ENCODE results near the gene PGAM5.

The PGAM5 gene

DNA sequence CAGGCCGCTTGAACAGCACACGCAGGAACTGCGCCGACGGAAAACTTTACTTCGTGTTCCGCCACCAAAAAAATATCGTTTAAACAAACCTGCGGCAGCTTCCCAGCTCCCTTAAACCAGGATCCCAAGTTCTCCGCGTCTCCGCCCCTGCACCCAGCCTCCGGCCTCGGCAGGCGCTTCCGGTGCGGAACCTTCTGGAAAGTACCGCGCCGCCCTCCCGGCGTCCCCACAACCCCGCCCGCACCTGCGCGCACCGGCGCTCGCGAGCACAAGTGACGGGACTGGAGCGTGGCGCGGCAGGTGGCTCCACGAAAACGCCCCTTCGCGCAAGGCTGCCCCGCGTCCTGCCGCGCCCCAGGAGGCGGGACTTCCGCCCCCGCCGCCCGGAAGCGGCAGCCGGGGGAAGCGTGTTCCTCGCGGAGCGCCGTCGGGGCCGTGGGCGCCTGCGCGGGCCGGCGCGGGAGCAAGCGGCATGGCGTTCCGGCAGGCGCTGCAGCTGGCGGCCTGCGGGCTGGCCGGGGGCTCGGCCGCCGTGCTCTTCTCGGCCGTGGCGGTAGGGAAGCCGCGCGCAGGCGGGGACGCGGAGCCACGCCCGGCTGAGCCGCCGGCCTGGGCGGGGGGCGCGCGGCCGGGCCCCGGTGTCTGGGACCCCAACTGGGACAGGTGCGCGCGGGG lies at the start of gene PGAM5:
TSS of gene PGAM5 (plus strand) at position 438 of the 675 bp plus-strand sequence. CDS start at position 473, 35 bp downstream.
- peak within 1 kb of the TSS; percentile 65 for H3K4me3 ChIP-seq (ENCODE audit: low read depth, low read length)
- peak; percentile 35 for DNase-seq (ENCODE audit: low read depth)

DNA sequence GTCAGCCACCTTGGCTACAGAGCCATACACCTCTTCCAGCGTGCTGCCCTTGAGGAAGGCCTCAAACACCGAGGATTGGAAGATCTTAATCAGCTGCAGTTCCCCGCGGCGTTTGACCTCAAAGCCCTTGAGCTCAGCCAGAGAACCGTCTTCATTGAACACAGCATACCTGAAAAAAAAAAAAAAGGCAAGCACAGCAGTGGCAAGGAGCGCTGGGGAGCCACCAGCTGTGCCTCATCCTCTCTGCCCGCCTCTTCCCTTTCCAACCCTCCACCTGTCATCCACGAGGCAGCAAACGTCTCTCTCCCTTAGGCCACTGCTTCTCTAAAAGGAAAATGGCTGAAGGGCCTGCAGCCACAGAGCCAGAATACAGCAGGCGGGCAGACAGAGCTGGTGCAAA lies 49.6 kb upstream of the PGAM5 start:
- H3K4me3 ChIP-seq (ENCODE audit: low read depth, low read length), result no peak overlapping the region
- no peak for DNase-seq (ENCODE audit: low read depth)

DNA sequence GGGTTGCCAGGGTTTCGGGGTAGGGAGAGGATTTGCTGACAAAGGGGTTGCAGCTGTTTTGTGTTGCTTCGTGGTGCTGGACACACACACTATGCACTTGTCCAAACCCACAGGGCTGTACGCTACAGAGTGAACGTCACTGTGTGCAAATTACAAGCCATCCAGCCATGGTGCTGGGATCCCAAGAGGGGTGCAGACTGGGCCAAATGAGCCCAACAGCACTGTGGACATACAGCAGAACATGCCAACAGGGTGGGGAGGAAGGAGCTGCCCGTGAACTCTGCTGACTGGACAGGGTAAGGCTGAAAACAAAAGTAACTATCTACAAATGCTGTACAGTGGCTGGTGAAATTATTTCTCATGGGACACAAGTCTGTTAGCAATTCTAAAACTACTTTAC lies 48.7 kb upstream of the PGAM5 start:
- no peak overlapping the region for H3K4me3 ChIP-seq (ENCODE audit: low read depth, low read length)
- no peak for DNase-seq (ENCODE audit: low read depth)

DNA sequence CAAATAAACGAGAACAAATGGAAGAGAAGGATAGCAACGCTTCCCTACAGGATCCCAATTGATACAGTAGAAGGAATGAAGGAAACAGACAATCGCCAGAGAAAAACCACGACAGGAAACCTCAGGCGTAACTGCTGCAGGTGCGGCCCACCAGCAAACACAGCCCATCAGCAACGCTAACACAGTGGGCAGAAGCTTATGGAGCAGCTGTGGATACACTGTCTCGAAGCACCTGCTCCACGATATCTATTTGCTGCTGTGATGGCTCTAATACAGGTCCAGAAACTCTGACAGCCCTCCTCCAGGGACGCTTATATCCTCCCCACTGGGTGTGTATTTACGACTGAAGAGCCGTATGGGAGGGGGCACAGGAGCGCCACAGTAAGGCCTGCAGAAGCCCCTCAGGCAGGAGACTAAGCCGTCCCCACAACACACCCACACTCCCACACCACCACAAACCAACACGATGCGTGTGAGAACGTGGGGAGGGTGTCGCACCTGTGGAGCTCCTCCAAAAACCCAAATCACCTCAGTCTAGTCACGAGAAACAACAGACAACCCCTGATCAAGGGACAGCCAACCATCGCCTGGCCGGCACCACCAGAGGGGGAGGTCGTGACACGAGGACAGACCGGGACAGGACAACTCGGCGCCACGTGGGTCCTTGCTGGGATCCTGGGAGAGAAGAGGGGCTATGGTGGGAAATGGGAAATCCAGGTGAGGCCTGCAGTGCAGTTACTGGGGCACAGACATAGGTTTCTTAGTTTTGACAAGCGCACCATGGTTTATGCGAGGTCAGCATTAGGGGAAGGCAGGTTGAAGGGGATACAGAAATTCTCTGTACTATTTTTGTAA lies 47.5 kb upstream of the PGAM5 start:
- no peak overlapping the region for H3K4me3 ChIP-seq (ENCODE audit: low read depth, low read length)
- no peak for DNase-seq (ENCODE audit: low read depth)

DNA sequence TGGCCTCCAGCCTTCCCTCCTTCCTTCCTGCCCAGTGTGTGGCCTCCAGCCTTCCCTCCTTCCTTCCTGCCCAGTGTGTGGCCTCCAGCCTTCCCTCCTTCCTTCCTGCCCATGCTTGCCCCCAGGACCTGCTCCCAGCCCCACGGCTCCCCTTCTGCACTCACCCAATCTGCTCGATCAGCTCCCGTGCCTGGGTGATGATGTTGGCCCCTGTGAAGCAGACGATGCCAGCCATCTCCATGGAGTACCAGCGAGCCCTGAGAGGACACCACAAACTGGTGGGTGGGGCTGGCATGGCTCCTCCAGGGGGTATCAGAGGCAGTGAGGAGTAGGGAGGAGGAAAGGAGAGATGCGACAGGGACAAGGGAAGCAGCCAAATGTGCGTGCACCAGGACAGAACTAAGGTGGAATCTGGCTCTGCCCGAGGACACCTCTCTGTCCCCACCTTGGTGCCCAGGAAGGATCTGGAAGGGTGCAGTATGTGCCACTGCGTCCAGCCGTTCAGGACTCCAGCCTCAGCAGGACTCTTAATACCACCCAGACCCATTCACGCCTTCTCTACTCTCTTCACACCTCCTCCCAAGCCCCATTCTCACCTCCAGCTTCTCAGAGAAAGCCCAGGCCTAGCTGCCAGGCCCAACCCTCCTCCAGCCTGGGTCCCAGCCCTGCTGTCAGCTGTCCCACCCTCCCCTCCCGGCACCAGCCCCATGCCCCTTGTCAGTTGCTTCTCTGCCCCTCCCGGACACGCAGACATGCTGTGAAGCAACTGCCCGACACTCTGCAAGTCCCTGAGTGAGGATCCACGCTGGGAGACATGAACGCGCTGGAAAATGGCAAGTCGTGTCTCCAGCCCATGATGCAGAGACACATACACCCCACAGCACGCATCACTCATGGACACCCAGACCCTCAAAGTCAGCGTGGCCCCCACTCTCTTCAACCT lies 46.2 kb upstream of the PGAM5 start:
- H3K4me3 ChIP-seq (ENCODE audit: low read depth, low read length), result no peak overlapping the region

DNA sequence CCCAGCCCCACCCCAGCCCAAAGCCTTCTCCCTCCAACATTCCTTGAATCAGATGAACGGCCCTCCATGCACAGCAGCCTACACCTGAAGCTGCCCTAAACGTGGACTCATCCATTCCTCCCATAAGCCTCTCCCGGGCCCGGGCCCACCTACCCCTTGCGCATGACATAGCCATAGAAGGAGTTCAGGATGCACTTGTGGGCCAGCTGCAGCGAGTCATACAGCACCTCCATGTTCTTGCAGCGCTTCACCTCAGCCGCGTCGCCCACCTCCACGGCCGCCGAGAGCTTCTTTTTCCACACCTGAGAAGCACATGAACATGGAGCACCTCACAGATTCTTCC lies 45.5 kb upstream of the PGAM5 start:
- H3K4me3 ChIP-seq (ENCODE audit: low read depth, low read length), result no peak overlapping the region
- DNase-seq (ENCODE audit: low read depth), result no peak

More for the DNA sequence above, 46.2 kb upstream of the PGAM5 start:
- DNase-seq (ENCODE audit: low read depth), result no peak

DNA sequence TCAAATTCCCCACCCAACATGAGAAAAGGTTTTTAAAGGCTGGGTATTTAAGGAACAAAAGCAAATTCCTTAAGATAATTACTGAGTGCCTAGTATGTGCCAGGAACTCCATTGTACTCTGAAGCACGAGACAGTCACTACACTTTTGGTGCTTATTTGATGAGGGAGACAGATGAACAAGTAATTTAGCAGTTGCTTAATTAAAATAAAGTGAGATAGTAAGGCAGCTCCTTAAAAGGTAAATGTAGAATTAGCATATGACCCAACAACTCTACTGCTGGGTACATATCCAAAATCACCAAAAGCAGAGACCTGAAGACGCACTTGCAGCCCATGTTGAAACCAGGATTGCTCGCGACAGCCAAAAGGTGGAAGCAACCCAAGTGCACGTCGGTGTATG lies 44.8 kb upstream of the PGAM5 start:
- H3K4me3 ChIP-seq (ENCODE audit: low read depth, low read length), result no peak overlapping the region
- DNase-seq (ENCODE audit: low read depth), result no peak

DNA sequence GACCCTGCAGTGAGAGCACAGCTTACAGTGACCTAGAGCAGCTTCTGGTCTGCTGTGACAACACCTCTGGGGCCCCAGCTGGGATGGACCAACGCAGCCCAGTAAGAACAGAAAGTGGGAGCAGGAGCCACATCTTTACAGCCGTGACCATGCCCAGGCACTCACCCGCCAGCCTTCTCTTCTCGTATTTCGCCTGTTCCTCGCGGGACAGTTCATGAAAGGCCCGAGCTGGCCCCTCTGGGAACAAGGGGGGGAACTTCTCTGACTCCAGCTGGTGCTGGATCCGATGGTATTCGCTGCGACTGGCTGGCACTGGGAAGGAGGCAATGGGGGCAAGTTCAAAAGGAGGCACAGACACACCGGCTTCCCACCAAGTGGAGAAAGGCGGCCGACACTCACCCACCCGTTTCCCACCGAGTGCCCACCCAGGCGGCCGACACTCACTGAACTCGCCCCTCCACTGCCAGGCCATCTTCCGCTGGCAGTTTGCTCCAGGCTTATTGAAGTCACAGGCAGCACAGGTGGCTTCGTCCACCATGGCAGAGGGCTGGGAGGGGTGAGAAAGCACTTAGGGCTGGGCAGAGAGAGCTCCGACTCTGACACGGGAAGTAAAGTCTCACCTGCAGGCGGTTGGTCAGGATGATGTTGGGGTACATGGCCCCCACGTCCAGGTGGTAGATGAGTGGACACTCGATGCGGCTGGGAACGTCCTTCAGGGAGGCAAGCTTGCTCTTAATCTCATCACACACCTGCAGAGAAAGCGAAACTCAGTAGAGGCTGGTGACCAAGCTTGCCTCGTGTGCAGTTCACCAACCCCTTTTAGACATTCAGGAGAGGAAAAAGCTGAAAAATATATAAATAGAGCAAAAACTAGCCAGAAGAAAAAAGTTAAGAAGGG lies 42.2 kb upstream of the PGAM5 start:
- H3K4me3 ChIP-seq (ENCODE audit: low read depth, low read length), result no peak overlapping the region
- no peak for DNase-seq (ENCODE audit: low read depth)

DNA sequence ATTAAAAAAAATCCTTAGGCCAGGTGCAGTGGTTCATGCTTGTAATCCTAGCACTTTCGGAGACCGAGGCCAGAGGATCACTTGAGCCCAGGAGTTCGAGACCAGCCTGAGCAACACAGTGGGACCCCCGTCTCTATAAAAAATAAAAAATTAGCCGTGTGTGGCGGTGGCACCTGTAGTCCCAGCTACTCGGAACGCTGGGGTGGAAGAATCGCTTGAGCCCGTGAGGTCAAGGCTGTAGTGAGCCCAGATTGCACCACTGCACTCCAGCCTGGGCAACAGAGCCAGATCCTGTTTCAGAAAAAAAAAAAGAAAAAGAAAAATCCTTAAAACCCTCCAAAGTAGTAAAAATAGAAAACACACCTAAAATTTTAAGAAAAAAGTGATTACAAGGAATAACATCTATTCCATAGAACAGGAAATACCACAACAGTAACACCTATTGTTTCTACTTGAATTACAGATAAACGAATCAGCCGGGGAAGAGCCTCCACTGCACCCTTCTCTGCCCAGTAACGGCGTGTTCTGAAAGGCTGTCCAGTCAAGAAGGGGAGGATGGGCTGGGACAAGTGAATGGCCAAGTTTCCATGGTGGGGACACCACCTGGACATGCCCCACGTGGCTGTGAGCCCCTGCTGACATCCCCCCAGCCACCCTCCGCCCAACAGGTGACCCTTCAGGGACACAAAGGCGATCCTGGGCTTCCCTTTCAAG lies 41.3 kb upstream of the PGAM5 start:
- DNase-seq (ENCODE audit: low read depth), result no peak
- no peak overlapping the region for H3K4me3 ChIP-seq (ENCODE audit: low read depth, low read length)

DNA sequence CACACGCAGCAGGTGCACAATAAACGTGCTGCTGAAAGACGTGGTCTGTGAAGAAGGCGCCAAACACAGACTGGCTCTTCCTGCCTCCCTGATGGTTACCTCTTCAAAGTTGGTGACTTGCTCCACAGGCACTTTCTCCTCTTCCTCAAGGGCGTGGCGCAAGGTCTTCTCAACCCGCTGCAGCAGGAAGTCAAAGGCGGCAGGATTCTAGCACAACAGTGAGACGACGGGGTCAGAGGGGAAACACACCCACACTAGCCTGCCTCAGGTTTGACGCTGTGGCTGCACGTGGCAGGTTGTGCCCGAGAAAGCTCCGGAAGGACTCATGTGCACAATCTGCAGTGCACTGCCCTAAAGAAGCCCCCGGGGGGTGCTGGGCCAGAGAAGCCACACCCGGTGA lies 38.5 kb upstream of the PGAM5 start:
- H3K4me3 ChIP-seq (ENCODE audit: low read depth, low read length), result no peak overlapping the region
- DNase-seq (ENCODE audit: low read depth), result no peak

DNA sequence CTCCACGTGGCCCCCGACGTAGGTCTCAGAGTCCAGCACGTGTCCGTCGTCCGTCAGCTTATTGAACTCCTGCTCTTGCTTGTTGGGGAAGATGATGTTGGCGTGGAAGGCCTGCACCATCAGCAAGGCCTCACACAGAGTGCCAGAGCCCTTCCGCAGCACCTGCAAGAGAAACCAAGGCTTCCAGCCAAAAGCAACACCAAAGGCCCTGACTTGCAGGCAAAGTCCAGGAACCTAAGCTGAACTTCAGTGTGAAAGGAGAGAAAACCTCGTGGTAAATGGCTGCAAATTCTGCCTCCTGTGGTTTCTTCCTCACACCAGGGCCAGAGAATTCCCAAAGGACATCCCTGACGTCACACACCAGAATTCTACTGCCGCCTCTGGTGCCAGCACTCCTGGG lies 38.0 kb upstream of the PGAM5 start:
- no peak overlapping the region for H3K4me3 ChIP-seq (ENCODE audit: low read depth, low read length)
- no peak for DNase-seq (ENCODE audit: low read depth)

DNA sequence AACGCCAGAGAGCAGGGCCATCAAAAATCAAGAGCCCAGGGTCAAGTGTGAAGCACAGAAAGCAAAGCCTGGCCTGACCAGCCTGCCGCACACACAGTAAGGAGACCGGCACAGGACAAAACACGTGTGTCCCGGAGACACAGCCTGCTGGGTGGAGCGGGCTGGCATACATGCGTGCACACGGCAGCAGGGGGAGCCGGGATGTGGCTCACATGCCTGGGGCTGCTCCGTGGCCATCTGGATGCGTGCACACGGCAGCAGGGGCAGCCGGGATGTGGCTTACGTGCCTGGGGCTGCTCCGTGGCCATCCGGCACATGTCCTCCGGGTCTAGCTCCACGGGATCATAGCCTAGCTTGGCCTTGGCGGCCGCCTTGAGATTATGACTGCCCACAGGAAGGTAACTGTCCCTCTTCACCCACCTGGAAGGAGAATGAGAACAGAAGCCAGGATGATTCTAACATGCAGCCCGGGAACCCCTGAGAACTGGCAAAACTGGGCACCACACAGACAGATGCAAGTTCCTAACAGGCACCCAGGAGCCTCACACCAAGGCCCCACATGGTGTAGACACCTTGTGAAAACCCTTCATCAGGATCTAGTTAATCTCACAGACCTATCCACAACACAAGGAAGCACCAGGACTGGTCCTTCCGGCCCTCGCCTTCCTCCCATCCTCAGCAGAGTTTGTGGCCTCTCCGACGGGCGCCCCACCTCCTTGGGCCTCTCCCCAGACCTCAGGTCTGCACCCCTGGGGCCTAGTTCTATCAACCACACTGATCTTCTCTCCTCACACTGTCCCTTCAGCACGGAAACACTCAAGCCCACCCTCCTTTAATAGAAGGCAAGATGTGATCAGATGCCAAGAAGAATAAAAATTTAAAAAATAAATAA lies 37.1 kb upstream of the PGAM5 start:
- H3K4me3 ChIP-seq (ENCODE audit: low read depth, low read length), result no peak overlapping the region
- DNase-seq (ENCODE audit: low read depth), result no peak

DNA sequence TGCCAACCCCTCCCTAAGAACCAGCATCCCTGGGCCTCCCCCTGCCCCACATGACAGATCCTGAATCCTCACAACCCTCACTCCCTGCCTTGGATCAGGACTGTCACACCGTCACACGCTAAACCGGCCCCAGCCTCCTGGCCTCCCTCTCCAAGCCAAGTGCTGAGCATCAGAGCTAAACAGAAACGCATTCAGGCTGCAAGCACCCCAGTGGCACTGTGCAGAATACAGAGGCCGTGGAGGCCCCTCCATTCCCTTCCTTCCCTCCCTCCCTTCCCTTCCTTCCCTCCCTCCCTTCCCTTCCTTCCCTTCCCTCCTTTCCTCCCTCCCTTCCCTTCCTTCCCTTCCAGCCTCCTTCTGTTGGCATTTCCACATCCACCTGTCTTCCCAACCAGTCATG lies 36.1 kb upstream of the PGAM5 start:
- DNase-seq (ENCODE audit: low read depth), result no peak
- H3K4me3 ChIP-seq (ENCODE audit: low read depth, low read length), result no peak overlapping the region

DNA sequence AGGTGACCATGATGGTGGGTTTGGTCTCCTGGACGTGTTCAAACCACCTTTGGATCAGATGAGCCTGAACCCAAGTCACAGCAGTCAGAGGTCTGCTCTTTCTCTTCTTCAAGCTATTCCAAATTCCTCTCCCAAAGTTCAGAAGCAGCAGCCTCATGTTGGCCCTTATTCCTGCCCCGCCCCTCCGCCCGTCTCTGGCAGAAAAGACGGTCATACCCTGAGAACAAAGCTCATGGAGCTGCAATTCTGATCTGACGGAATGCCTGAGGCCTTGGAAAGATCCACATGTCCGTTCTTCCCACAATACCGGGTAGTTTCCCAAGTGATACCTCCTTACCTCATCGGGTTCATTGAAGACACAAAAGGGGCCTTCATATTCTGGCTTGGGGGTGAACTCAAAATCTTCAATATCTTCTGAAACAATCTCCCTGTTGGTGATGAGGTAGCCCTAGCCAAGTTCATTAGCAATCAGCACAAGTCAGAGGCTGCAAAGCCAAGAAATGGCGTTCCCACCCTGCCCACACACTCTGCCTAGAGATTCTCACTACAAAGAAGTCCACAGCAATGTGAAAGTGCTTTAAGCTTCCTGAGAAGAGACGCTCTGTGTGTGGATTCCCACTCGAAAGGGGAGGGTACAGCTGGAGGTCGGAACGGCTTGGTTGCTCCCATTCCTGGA lies 34.7 kb upstream of the PGAM5 start:
- no peak overlapping the region for H3K4me3 ChIP-seq (ENCODE audit: low read depth, low read length)
- DNase-seq (ENCODE audit: low read depth), result no peak

DNA sequence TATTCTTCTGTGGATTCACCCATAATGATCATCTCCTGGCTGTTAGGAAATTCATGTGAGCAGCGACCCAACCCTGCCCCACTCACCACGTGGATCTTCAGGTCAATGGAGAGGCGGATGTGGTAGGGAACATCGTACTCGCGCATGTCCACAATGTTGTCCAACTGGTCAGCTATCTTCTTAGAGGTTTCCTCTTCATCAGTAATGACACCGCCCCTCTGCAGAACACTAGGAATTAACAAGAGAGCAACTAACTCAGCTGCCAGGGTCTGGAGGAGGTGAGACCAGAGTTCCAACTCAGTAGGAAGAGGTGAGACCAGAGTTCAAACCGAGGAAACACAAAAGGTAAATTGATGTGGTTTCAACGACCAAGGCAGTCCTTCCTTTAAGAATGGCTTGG lies 33.1 kb upstream of the PGAM5 start:
- no peak overlapping the region for H3K4me3 ChIP-seq (ENCODE audit: low read depth, low read length)
- no peak for DNase-seq (ENCODE audit: low read depth)

DNA sequence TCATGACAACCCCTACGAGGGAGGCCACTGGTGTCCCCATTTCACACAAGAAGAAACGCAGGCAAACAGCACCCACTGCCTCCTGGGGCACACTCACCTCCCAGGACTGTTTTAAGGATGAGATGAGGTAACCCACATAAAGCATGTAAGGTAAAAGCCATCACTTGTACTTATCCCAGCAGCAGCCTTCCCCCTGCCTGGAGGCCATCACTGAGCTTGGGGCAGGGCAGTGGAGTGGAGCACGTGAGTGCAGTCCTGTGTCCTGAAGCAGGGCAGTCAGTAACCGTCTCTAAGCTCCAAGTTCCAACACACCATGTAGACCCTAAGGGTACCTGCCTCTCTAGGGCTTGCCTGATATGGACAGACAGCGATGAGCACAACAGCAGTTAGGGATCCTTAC lies 25.2 kb upstream of the PGAM5 start:
- no peak for DNase-seq (ENCODE audit: low read depth)
- no peak overlapping the region for H3K4me3 ChIP-seq (ENCODE audit: low read depth, low read length)

DNA sequence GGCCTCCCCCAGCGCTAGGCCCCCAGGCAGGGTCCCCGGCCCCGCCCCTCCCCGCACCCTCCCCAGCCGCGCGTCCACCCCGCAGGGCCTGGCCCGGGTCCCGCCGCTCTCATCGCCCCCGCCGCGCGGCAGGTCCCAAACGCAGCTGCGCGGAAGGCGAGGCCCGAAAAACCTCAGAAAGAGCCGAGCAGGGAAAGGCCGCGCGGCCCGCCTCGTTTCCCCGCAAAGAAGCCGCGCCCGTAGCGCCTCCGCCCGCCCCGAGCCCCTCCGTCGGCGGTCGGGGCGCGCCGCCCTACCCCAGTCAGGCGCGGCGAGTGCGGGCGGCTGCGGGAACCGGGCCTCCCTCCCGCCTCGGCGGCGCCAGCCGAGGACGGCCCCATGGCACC lies 23.8 kb upstream of the PGAM5 start:
- H3K4me3 ChIP-seq (ENCODE audit: low read depth, low read length), result peak overlapping the region; percentile 68
- DNase-seq (ENCODE audit: low read depth), result no peak
